SW480 (cell line): ENCODE results near the gene TMEM175.
A peak's percentile ranks its signal among the peaks of the same experiment; 100 is the strongest.

Source experiments
- DNase-seq: peaks from one replicate; pipeline ENCODE4 v3.0.0-alpha.2; 2016; ENCODE audit warnings: low spot score

Gene TMEM175

DNA sequence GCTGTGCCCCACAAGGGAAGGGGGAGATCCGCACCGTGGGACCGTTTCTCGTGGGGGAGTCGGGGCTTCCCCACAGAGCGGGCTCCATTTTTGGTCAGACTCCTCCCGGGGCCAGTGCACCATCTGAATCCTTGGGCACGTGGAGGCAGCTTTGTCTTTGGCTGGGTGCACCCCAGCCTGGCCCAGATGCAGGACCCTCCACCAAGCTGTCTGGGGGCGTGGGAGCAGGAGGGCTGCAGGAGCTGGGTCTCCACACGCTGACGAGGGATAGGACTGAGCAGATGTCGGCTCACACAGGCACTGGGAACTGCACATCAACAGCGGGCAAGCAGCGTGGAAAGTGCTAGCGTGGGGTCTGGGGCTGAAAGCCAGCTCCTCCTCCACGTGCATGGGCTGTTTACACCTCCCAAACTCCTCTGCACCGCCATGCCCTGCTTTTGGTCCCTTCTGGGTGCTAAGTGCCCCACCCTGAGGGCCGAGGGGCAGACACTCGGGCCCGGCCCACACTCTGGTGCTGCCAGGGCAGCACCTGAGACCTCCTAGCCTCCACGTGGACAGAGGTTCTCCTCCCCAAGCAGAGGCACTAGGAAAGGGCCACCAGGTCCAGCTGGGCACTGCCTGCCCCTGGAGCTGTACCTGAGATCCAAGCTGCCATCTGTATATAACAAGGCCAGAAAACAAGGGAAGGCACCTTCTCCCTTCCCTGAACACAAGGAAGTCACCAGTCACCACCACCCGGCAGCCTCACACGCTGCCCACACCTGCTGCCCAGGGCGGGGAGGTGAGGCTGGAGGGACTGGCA, 27.3 kb downstream of the TMEM175 start:
- DNase-seq, result no peak

DNA sequence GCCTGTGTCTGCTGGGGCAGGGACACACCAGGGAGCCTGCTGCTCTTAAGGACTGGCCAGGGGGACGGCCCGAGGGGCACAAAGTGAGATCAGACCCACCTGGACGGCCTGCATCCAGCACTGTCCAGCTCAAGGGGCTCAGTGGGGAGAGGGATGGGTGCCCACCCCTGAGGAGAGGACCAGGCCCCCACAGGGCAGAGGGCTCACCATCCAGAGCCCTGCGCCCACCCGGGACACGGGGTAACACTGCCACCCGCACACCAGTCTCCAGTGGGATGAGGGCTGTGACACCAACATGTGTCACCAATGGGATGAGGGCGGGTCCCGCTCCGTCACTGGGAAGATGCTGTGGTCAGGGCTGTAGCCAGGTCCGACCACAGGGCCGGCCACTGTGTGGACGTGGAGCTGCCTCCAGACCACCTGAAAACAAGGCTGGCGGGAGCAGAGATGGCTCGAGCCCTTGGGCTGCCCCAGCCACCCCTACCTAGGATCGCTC, 27.9 kb downstream of the TMEM175 start:
- no peak for DNase-seq

DNA sequence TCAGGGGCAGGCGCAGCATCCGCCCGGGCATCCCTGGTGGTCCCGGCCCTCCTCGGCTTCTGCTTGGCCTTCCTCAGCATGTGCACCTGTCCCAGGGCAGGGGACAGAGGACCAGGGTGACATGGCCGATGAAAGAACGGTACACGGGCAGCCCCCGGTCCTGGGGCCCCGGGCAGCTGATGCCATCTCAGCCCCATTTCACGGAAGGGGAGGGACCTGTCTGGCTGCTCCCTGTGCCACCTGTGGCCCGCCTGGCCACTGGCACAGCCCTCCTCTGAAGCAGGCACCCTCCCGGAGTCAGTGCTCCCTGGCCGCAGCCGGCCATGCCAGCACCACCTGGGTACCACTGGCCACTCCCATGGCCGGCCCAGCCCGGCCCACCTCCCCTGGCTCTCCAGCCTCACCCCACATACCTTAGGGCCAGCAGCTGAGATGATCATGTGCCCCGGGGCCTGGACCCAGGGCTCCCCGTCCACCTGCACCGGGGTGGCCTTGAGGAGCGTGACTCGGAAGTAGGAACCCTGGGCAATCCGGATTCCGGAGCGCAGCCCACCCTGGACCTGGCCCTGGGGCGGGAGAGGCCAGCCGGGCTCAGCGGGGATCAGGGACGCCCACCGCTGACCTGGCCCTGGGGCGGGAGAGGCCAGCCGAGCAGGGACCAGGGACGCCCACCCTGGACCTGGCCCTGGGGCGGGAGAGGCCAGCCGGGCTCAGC, 28.5 kb downstream of the TMEM175 start:
- DNase-seq, result no peak

DNA sequence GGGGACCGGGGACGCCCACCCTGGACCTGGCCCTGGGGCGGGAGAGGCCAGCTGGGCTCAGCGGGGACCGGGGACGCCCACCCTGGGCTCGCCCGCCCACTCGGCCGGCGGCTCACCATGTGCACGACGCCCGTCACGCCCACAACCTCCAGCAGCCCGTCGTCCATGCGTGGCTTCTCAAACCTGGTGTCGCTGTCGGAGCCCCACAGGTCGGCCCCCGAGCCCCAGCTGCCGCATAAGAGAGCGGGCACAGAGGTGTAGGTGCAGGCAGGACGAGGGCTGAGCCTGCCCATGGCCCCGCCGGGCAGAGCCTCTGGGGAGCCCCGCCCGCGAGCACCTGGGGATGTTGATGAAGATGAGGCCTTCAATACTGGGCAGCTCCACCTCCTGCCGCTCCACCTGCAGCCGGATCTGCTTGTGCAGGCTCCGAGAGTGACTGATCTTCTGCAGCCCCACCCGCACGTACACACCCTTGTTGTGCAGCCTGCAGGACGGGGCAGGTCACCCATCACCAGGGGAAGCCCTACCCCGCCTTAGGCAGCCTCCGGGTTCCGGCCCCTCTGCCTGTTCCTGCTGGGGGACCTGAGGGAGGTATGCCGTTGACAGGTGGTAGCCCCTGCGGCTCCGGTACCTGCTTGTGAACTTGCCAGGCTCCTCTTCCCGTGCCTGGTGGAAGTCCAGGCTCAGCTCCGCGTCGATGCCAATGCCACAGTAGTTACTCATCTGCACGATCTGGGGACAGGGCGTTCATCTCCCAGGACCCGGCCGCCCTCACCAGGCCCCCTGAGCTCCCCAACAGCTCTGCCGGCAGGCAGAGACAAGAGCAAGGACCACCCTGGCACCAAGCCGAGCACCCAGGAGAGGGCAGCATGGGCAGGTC, 29.3 kb downstream of the TMEM175 start:
- DNase-seq, result peak; percentile 57

DNA sequence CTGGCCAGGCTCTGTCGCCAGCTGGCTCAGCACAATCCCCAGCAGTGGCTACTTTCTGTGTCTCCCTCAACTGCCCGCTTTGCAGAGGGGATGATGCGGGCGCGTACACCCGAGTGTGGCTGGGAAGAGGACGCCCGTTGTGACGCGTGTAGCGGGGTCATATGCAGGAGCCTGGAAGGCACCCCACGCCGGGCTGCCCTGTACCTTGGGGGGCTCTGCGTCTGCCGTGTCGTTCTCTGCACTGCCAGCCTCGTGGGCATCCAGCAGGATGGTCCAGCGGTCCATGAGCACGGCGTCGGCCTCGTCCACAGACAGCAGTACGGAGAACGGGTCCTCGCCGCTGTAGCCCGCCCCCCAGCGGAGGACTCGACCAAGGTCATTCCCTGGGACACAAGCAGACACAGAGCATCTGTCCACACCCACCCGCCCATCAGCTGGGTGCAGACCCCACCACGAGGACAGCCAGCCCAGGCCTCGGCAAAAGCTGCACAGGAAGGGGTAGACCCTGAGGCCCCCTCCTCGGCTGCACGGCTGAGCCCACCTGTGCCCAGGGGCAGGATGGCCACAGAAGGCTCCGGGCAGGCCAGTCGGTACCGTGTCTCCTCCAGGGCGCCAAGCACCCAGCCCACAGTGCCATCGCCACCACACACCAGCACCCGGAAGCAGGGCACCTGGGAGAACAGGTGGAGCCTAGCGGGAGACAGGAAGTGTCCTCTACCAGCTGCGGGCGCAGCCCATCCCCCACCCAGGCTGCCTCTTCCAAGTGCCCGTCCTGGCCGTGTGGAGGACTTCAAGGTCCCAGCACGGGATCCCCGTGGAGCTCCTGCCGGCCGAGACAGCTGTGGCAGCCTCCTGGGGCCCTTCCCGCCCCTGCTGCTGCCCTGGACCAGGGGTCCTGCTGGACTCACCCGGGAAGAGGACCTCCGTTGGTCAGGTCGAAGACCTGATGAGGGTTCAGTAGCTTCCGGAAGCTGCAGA, 30.3 kb downstream of the TMEM175 start:
- DNase-seq, result peak; percentile 21

DNA sequence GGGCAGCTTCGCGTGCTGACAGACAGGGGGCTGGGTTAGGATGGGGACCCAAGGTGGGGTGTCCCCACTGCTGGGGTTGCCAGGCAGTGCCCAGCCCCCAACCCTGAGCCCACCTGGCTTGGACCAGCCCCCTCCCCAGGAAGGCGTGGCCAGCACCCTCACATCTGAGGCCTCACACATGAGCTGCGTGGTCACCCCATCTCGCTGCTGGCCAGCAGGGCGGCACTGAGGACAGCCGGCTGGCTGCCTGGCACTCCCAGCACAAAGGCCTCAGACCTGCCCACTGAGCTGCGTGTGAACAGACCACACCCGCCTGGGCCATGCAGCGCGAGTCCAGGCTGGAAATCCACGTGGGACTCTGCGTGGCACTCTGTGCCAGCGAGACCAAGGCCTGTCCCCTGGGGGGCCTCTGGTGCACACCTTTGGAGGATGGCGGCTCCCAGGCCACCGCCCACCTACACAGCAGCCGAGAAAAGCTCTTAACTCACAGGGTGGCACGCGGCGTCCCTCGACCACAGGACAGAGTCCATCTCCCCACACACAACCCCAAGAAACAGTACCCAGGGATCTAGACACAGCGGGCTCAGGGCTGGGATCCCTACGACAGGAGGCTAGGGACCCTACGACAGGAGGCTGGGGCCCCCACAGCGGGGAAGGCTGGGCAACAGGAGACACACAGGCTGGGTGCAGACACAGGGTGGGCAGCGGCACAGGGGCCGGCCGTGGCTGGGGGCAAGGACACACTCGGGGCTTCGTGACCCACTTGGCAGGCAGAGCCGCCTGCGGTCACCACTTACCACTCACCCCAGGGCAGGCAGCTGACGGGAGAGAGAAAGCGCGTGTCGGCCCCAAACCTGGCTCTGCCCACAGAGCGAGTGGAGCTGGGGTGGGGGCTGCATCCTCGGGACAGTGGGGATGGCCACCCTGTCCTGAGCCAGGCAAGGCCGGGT, 31.3 kb downstream of the TMEM175 start:
- DNase-seq, result no peak

DNA sequence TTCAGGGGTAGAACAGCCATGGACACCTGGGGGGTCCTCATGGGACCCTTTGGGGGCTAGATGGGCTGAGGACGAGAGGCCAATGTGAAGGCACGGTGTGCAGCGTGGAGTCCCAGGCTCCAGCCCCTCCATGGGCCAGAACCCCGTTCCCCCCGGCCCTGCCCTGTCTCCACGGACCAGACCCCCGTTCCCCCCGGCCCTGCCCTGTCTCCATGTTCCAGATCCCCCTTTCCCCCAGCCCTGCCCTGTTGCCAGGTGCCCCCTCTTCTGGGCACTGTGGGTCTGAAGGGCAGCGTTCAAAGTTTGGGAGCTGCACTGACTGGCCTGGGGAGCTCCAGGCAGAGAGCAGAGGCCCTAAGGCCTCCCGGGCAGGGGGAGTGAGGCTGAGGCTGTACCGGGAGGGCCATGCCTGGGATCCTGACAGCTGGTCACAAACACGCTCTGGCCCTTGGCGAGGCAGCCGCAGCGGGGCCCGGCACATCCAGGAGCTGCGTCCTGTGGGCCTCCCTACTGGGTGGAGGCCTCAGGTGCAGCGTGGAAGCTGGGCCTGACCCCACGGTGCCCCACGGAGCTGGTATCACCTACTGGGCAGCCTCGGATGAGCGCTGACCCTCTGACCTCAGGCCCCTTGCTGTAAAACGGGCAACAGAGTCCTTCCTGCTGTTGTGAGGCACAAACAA, 32.2 kb downstream of the TMEM175 start:
- DNase-seq, result no peak

DNA sequence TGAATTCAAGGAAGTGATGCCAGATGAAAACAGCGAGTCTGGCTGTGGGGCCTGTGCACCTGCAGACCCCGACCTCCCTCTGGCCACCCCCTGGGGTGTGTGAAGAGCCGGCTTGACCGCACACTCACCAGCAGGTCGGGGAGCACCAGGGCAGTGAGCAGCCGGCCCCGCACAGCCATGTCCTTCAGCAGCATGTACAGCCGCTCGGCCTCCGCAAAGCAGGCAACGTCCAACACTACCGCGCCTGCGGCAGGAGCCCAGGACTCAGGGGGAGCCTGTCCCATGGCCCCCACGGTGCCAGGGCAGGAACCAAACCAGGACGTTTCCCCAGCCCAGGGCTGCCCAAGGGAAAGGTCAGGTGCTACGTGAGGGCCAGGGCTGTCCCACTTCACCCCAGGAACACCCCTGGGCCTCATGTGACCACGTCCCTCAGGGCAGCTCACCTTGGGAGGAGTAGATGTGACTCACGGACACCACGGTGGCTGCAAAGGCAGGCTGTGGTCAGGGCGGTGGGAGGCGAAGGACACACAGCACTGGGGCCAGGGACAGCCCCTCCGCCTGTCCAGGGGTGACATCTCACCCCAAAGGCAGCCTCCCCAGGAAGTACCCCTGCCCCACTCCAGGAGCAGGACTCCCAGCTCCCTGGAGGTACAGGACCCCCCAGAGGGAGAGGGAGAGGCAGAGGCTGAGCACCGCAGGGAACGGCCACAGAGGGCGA, 32.9 kb downstream of the TMEM175 start:
- no peak for DNase-seq

DNA sequence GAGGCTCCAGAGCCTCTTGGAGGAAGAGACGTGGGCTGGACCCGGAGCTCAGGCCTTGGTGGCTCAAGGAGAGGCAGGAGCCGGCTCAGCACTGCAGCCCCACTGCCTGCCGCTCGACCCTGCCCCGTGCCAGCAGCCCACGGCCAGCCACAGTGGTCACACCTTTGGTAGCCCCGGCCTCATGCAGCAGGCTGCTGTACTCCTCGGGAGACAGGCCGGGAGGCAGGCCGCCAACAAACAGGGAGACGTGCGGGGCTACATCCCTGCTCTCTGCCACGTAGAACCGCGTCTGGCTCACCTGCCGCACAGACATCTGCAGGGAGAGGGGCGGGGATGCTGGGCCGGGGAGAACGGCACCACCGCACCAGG, 33.5 kb downstream of the TMEM175 start:
- DNase-seq, result no peak

DNA sequence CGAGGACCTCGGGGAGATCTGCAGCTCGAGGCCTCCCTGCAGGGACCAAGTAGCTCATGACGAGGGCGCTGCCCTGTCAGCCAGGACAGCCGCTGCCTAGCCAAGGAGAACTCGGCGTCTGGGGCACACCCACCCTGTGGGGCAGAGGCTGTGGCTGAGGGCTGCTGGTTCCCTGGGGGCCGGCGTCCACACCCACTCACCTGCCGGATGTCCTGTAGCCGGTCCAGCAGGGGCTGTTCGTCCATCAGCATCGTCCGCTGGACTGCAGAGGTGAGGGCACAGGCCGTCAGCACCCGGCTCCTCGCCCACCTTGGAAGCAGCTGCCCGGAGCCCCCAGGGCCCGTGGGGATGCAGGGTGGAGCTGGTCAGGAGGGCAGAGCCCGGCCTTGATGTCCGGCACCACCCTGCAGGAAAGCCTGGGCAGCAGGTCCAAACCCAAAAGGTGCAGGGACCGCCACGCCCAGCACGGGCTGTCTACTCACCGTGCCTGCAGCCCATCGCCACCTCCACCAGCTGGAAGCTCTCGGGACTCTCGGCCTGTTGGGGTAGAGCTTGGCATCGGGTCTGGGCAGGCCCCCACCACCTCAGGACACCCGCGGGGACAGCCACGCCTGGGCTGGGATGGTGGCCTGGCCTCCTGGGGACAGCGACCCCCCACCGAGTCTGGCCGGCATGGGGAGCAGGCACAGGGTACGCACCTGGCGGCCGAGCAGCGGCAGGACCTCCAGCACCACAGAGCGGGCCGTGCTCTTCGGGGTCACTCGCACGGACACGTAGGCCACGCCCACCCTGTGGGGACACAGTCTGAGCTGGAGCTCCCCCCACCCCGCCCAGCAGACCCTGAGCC, 34.2 kb downstream of the TMEM175 start:
- no peak for DNase-seq

DNA sequence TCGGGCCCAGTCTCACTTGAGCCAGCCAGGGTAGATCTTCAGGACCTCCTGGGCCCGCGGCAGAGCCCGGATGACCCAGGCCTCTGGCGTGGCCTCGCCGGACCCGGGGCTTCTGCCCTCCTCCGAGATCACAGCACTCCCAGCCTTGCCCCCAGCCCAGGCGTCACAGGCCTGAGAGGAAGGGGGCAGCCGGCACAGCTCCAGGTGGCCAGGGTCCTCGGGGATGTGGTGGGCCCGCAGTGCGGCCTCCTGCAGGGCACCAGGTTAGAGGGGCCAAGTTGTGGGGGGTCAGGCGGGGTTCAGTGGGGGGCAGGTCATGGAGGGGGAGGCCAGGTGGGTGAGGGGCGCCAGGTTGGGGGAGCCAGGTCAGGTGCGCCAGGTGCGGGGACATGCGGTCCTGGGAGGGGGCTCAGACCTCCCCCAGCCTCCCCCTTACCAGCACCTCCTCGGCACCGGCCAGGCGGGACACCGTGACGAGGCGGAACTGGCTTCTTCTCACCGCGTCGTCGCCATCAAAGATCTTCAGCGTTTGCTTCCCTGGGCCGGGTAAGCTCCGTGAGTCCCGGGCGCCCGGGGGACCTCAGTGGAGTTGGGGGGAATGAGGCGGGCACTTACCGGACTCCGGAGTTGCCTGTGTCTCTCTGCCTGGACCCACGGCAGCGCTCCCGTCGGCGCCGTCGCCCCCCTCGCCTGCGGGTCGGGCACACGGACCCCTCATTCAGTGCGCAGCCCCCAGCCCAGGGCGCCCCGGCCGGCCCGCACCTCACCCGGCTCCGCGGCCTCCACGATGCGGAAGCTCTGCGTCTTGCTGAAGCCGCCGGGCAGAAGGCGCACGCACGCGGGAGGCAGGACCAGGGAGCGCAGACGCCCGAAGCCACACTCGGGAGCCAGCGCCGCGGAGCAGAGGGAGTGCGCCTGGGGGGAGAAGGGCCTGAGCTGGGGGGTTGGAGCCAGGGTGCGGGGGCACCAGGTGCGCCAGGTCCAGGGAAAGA, 35.1 kb downstream of the TMEM175 start:
- DNase-seq, result no peak

DNA sequence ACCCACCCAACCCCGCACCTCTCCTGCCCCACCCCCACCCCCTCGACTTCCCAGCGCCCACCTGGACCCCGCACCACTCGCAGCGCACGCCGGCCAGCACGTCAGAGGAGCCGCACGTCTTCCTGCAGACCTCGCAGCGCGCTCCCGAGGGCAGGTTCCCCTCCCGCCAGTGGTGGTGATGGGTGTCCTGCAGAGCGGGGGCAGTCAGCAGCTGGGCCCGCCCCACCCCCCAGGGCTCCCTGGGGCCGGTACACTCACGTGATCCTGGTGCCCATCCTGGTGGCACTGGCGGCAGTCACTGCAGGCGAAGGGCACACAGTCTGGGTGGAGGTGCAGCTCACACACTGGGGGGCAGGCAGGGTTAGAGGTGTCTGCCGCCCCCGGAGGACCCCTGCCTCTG, 36.0 kb downstream of the TMEM175 start:
- no peak for DNase-seq

DNA sequence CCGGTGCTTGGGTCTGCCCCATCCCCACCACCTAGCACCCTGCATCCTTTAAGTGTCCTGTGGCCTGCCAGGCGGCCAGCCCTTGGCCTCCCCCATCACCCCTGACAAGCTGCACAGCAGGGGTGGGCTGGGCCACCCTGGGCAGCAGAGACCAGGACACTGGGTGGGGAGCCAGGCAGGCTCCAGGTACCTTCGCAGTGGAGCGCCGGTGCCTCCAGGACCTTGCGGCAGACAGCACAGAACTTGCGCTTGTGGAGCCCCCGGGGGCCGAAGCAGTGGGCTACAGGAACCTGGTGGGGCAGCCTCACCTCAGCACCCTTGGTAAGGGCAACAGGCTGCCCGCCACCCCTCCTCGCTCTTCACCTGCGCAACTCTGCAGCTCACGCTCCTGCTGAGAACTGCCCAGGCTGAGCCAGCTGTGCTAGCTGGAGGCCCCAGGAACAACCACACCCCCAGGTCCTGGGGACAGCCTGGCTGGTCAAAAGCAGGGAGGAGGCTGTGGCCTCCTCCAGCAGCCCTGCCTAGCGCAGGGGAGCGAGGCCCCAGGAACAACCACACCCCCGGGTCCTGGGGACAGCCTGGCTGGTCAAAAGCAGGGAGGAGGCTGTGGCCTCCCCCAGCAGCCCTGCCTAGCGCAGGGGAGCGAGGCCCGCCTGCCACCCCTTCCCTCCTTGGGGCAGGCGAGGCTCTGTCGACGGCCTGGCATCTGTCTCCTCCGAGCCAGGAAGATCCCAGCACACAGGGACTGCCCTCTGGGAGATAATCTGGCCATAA, 36.5 kb downstream of the TMEM175 start:
- no peak for DNase-seq

DNA sequence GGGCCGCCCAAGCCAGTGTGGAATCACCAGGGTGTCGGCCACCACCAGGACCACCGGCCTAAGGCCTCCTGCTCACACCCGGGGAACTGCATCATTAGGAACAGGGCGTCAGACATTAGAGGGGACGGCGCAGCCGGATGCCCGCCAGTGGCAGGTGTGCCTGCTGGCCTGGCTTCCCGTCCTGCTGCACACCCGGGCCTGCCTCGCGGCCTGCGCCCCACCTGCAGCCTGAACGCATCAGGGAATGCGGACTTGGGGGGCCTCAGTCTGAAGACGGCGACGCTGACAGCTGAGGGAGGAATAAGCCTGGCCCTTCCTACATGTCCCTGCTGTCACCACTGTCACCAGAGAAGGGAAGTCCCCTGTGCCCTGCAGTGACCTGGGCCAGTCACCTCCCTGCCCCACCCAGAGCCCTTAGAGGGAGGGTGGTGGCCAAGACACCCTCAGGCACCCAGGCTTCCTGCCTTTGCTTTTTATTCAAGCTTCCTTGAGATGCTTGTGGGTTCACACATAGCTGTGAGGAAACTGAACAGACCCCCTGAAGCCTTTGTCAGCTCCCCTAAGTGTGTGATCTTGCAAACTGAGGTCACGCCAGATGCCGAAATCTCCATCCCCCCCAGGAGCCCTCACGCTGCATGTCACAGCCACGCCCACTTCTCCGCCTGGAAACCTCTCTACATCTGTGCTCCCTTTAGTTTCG, 37.9 kb downstream of the TMEM175 start:
- DNase-seq, result no peak

DNA sequence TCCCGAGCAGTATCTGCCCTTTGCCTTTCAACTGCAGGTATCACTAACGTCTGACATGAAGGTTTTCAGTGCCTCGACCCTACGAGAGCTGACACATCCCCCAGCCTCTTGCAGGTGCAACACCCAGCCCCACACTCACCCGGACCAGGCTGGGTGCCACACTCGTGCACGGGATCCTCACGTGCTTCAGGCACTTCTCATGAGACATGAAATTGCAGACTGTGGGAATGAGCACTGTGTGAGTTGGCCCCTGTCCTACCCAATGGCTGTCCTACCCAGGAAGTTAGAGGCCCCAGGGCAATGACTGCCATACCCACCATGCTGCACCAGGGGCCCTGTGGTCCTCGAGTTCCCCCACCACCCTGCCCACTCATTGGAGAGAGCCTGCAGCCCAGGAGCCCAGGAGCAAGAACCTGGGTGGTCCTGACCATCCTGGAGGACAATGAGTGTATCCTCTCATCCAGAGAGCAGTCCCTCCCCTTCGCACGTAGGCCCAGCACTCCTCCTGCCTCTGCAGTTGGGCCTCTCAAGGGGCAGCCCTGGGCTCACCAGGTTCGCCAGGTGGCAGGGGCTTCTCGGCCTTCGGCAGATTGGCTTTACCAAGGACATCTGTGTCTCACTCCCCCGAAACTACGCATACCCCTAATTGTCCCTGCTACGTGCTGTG, 38.7 kb downstream of the TMEM175 start:
- DNase-seq, result no peak
